ENCODE data around the gene CDH23.

The CDH23 gene

GRCh38 chr10:71423250-71423649, 26.5 kb downstream of the CDH23 start:
- DNase-seq (ENCODE audit: low spot score) = no peak

GRCh38 chr10:71423901-71424300, 27.2 kb downstream of the CDH23 start:
- DNase-seq (ENCODE audit: low spot score) = no peak

- no peak for DNase-seq (ENCODE audit: low spot score)
These were observed 27.9 kb downstream of the CDH23 start for GRCh38 chr10:71424496-71425194.

- no peak for DNase-seq (ENCODE audit: low spot score)
These were observed 29.4 kb downstream of the CDH23 start for GRCh38 chr10:71426058-71426605.

GRCh38 chr10:71427246-71427645, 30.5 kb downstream of the CDH23 start:
- no peak for DNase-seq (ENCODE audit: low spot score)

GRCh38 chr10:71429304-71429703, 32.6 kb downstream of the CDH23 start:
- no peak for DNase-seq (ENCODE audit: low spot score)

GRCh38 chr10:71429929-71430328, 33.2 kb downstream of the CDH23 start:
- no peak for DNase-seq (ENCODE audit: low spot score)

- no peak for DNase-seq (ENCODE audit: low spot score)
These were observed 34.8 kb downstream of the CDH23 start for GRCh38 chr10:71431239-71432100.

GRCh38 chr10:71432101-71432905, 35.6 kb downstream of the CDH23 start:
- no peak for DNase-seq (ENCODE audit: low spot score)

GRCh38 chr10:71432956-71433767, 36.4 kb downstream of the CDH23 start:
- DNase-seq (ENCODE audit: low spot score) = no peak

- no peak for DNase-seq (ENCODE audit: low spot score)
These were observed 37.3 kb downstream of the CDH23 start for GRCh38 chr10:71433768-71434744.

GRCh38 chr10:71434760-71435394, 38.2 kb downstream of the CDH23 start:
- no peak for DNase-seq (ENCODE audit: low spot score)

GRCh38 chr10:71435571-71436267, 39.0 kb downstream of the CDH23 start:
- no peak for DNase-seq (ENCODE audit: low spot score)

- DNase-seq (ENCODE audit: low spot score) = no peak
These were observed 39.8 kb downstream of the CDH23 start for GRCh38 chr10:71436268-71437125.

GRCh38 chr10:71437537-71438092, 40.9 kb downstream of the CDH23 start:
- DNase-seq (ENCODE audit: low spot score) = no peak

GRCh38 chr10:71438761-71439160, 42.0 kb downstream of the CDH23 start:
- DNase-seq (ENCODE audit: low spot score) = no peak

GRCh38 chr10:71439670-71440425, 43.1 kb downstream of the CDH23 start:
- no peak for DNase-seq (ENCODE audit: low spot score)

All from LoVo (cell line).